GM19372 (cell line): ENCODE data around the gene MAN1C1.

Experiments used
- ATAC-seq: cut with Tn5 transposase; IDR thresholded peaks from one replicate; pipeline ENCODE4 v1.9.1; 2021; ENCODE audit warnings: mild to moderate bottlenecking, low read depth, moderate library complexity; ENCODE audit not compliant: unreplicated experiment

MAN1C1 gene

DNA sequence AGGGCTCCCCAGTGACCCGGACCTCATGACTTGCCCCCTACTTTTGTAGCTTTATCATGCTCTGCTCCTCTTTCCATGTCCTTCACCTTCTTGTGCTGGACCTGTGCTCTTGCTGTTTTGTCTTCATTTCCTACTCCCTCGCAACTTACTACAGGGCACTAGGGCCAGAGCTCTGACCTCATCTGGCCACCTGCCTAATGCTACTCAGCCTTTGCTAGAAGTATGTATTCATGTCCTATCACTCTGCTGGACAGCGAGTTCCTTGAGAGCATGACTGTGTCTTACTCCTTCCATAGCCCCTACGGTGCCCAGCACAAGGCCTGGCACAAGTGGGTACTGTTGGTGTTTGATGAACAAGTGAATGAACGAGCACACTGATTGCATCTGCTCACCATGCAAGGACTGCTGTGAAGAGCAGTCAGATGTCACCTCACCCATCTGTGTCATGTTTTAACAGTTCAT lies 205.1 kb downstream of the MAN1C1 start:
- ATAC-seq, result no peak

DNA sequence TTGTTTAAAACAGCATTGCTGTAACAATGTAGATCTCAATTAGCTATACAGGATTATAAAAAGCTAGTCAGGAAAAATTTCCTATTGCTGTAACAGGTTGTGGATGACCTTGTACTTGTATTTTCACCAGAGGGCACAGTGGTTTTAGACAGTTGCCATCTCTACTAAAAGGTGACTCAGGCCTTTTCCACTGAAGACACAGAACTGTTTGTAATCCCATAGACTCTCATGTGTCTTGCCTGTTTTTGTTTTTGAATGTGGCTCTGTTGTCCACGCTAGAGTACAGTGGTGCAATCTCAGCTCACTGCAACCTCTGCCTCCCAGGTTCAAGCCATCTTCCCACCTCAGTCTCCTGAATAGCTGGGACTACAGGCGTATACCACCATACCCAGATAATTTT lies 209.0 kb downstream of the MAN1C1 start:
- no peak for ATAC-seq

DNA sequence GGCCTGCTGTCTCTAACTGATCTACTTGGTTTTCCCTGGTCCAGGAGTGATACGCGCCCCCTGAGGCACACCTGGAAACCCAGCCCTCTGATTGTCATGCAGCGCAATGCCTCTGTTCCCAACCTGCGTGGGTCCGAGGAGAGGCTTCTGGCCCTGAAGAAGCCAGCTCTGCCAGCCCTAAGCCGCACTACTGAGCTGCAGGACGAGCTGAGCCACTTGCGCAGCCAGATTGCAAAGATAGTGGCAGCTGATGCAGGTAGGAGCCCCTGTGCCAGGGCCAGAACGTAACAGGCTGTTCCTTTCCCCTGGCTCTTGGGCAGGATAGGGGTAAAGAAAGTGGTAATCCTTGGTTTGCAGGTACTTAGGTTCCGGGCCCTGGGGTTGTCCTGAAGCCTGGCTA lies 210.0 kb downstream of the MAN1C1 start:
- ATAC-seq, result no peak

DNA sequence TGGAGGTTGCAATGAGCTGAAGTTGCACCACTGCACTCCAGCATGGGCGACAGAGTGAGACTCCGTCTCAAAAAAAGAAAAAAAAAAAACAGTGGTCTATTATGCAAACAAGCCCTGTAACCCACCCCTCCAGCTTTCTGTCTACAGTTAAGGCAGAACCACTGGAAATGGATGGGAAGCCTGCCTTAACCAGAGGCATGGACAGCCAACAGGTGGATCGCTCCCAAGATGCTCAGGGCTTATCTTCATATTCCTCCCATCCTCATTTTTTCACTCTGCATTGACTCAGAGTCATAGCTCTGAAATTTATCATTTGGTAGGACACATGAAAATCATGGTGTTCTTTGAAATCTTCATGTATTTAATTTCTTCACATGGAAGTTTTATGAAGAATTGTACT lies 211.9 kb downstream of the MAN1C1 start:
- no peak for ATAC-seq

DNA sequence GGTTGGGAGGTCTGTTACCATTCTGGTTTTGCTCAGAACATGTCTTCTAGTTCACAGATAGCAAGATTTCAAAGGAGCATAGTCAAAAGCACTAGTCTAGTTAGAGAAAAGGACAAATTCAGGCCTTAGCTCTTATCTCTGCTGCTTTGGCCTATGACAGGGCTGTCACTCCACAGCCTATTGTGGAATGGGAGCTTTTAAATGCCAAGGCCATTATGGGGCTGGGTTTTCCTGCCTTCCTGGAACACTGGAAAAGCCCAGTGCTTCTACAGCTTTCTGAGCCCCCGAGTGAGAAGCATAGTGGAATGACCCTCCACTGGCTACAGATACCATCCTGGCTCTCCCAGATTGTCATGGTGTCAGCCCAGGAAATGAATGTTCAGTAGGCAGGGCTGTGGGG lies 212.5 kb downstream of the MAN1C1 start:
- ATAC-seq, result no peak

DNA sequence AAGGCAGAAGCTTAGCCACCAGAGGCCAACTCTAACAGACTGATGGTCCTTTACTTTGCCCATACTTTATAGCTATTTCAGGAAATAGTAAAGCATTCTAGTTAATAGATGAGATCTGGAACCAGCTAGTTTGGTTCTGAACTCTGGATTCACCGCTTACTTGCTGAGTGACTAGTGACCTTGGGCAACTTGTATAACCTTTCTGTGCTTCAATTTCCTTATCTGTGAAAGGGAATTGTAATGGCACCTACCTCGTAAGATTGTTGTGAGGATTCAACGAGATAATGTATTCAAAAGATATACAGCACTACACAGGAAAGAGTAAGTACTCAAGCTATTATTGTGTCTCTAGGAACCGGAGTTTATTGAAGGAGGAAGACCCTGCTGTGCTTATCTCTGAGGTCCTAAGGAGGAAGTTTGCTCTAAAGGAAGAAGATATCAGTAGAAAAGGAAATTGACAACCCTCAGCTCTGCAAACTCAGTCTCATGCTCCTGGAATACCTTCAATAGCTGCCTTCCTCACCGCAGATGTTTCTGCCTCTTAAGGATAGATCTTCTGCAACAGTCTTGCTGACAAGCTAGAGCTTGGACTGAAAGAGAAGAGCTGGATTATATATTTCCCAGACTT lies 215.1 kb downstream of the MAN1C1 start:
- no peak for ATAC-seq

DNA sequence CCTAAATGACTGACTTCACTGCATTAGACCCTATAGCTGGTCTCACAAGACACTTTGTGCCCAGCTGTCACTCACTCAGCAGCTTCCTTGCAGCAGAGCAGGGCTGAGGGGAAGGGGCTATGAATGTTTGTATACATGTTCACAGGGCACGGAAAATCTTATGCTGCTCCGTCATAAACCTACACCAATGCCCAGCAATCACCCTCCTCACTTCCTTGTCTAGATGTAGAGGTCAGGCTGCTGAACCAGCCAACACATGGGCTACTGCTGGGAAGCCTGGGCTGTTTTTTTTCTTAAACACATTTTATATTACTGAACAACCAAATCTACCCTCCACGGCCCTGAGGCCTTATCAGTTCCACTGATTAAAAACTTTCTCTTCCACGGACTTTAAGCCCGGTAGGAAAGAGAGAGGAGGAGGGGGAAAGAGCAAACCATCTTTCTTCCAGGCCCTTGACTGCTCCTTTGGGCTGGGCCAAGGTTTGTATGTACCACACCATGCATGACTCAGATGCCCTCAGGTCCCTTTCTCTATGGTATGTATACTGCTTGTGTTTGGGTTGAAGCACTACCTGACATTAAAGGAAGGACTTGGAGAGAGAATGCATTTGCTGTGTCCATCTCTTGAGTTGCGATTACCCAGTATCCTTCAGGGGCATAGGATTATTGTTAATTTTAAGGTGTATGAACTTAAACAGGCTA lies 215.9 kb downstream of the MAN1C1 start:
- no peak for ATAC-seq

DNA sequence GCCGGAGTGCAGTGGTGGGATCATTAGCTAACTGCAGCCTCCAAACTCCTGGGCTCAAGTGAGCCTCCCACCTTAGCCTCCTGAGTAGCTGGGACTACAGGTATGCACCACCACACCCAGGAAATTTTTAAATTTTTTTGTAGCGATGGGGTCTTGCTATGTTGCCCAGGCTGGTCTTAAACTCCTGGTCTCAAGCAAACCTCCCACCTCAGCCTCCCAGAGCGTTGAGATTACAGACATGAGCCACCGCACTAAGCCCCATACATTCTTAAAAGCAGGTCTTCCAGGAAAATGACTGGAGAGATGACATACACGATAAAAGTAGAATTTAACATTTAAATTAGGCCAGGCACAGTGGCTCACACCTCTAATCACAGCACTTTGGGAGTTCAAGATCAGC lies 216.6 kb downstream of the MAN1C1 start:
- no peak for ATAC-seq
